ENCODE results near the gene CD69.
"Not testable (repeated sequence)": the region's sequence is repeated elsewhere in the genome, so short reads cannot be mapped to it uniquely, and the experiment has no call there.

CD69 gene

GRCh38 chr12:9717070-9717925 lies 43.4 kb downstream of the CD69 start:
- no peaks in the 10 kb centered on the region for H3K36me3 ChIP-seq (ENCODE audit: insufficient read depth, low read length)
- H3K9me3 ChIP-seq (ENCODE audit: low read length): no peaks in the 10 kb centered on the region
- no peaks in the 10 kb centered on the region for H3K27me3 ChIP-seq (ENCODE audit: insufficient read depth, low read length)
- no peak overlapping the region for H3K4me3 ChIP-seq (ENCODE audit: low read length)
- H3K4me1 ChIP-seq (ENCODE audit: insufficient read depth, low read length): no peaks in the 10 kb centered on the region
- H2AFZ ChIP-seq (ENCODE audit: low read depth, low read length): no peak overlapping the region

GRCh38 chr12:9713032-9713558 lies 47.6 kb downstream of the CD69 start:
- H3K36me3 ChIP-seq (ENCODE audit: insufficient read depth, low read length); H2AFZ ChIP-seq (ENCODE audit: low read depth, low read length); H3K4me3 ChIP-seq (ENCODE audit: low read length): not testable (repeated sequence)

GRCh38 chr12:9711664-9712063 lies 49.0 kb downstream of the CD69 start:
- Histone ChIP-seq H3K27me3 (ENCODE audit: insufficient read depth, low read length) (no peaks in the 10 kb centered on the region), H3K4me3 (ENCODE audit: low read length) (no peak overlapping the region), H3K36me3 (ENCODE audit: insufficient read depth, low read length) (no peaks in the 10 kb centered on the region), H3K4me1 (ENCODE audit: insufficient read depth, low read length) (no peaks in the 10 kb centered on the region), H3K9me3 (ENCODE audit: low read length) (no peaks in the 10 kb centered on the region), H2AFZ (ENCODE audit: low read depth, low read length) (no peak overlapping the region)

More at GRCh38 chr12:9713032-9713558, 47.6 kb downstream of the CD69 start:
- H3K9me3 ChIP-seq (ENCODE audit: low read length); H3K27me3 ChIP-seq (ENCODE audit: insufficient read depth, low read length); H3K4me1 ChIP-seq (ENCODE audit: insufficient read depth, low read length): not testable (repeated sequence)

- H2AFZ ChIP-seq (ENCODE audit: low read depth, low read length): no peak overlapping the region
- H3K27me3 ChIP-seq (ENCODE audit: insufficient read depth, low read length): no peaks in the 10 kb centered on the region
- H3K4me1 ChIP-seq (ENCODE audit: insufficient read depth, low read length): no peaks in the 10 kb centered on the region
- no peaks in the 10 kb centered on the region for H3K36me3 ChIP-seq (ENCODE audit: insufficient read depth, low read length)
- no peaks in the 10 kb centered on the region for H3K9me3 ChIP-seq (ENCODE audit: low read length)
- no peak overlapping the region for H3K4me3 ChIP-seq (ENCODE audit: low read length)
Observed at GRCh38 chr12:9710584-9711375, 49.9 kb downstream of the CD69 start.

GRCh38 chr12:9708853-9709252 lies 51.8 kb downstream of the CD69 start:
- Histone ChIP-seq H3K9me3 (ENCODE audit: low read length) (no peaks in the 10 kb centered on the region), H3K36me3 (ENCODE audit: insufficient read depth, low read length) (no peaks in the 10 kb centered on the region)

GRCh38 chr12:9707864-9708808 lies 52.6 kb downstream of the CD69 start:
- no peaks in the 10 kb centered on the region for H3K9me3 ChIP-seq (ENCODE audit: low read length)
- no peaks in the 10 kb centered on the region for H3K4me1 ChIP-seq (ENCODE audit: insufficient read depth, low read length)
- H3K36me3 ChIP-seq (ENCODE audit: insufficient read depth, low read length): no peaks in the 10 kb centered on the region
- H3K4me3 ChIP-seq (ENCODE audit: low read length): no peak overlapping the region
- H3K27me3 ChIP-seq (ENCODE audit: insufficient read depth, low read length): no peaks in the 10 kb centered on the region
- H2AFZ ChIP-seq (ENCODE audit: low read depth, low read length): no peak overlapping the region

More at GRCh38 chr12:9708853-9709252, 51.8 kb downstream of the CD69 start:
- H3K4me1 ChIP-seq (ENCODE audit: insufficient read depth, low read length): no peaks in the 10 kb centered on the region
- no peak overlapping the region for H3K4me3 ChIP-seq (ENCODE audit: low read length)
- H3K27me3 ChIP-seq (ENCODE audit: insufficient read depth, low read length): no peaks in the 10 kb centered on the region
- H2AFZ ChIP-seq (ENCODE audit: low read depth, low read length): no peak overlapping the region

- H3K9me3 ChIP-seq (ENCODE audit: low read length): no peaks in the 10 kb centered on the region
- H3K36me3 ChIP-seq (ENCODE audit: insufficient read depth, low read length): no peaks in the 10 kb centered on the region
- H3K4me1 ChIP-seq (ENCODE audit: insufficient read depth, low read length): no peaks in the 10 kb centered on the region
Observed at GRCh38 chr12:9707356-9707755, 53.3 kb downstream of the CD69 start.

GRCh38 chr12:9706086-9706685 lies 54.5 kb downstream of the CD69 start:
- Histone ChIP-seq H3K9me3 (ENCODE audit: low read length) (no peaks in the 10 kb centered on the region), H3K27me3 (ENCODE audit: insufficient read depth, low read length) (no peaks in the 10 kb centered on the region), H3K36me3 (ENCODE audit: insufficient read depth, low read length) (no peaks in the 10 kb centered on the region), H3K4me1 (ENCODE audit: insufficient read depth, low read length) (no peaks in the 10 kb centered on the region), H3K4me3 (ENCODE audit: low read length) (no peak overlapping the region), H2AFZ (ENCODE audit: low read depth, low read length) (no peak overlapping the region)

More at GRCh38 chr12:9707356-9707755, 53.3 kb downstream of the CD69 start:
- H3K4me3 ChIP-seq (ENCODE audit: low read length): no peak overlapping the region
- no peak overlapping the region for H2AFZ ChIP-seq (ENCODE audit: low read depth, low read length)
- H3K27me3 ChIP-seq (ENCODE audit: insufficient read depth, low read length): no peaks in the 10 kb centered on the region

- not testable (repeated sequence) for H3K27me3 ChIP-seq (ENCODE audit: insufficient read depth, low read length); H3K9me3 ChIP-seq (ENCODE audit: low read length); H3K36me3 ChIP-seq (ENCODE audit: insufficient read depth, low read length); H3K4me3 ChIP-seq (ENCODE audit: low read length); H3K4me1 ChIP-seq (ENCODE audit: insufficient read depth, low read length); H2AFZ ChIP-seq (ENCODE audit: low read depth, low read length)
Observed at GRCh38 chr12:9704561-9704960, 56.1 kb downstream of the CD69 start.

Measured in neuron (in vitro differentiated cells).